Mesenchymal stem cell (in vitro differentiated cells and primary cell): Measurements from ENCODE around the gene DOCK2.

Experiments used
- DNase-seq: peaks from one replicate; pipeline ENCODE4 v3.0.0-alpha.2; 2013
- H2AFZ ChIP-seq: one replicate; pipeline ENCODE4 v1.6.1; 2013; ENCODE audit warnings: low read depth, mild to moderate bottlenecking, control low read depth, inconsistent platforms, low read length, moderate library complexity
- H2AK5ac ChIP-seq: 2 replicates; pipeline ENCODE4 v1.6.1; 2013; ENCODE audit warnings: low read length, moderate library complexity, mild to moderate bottlenecking, inconsistent platforms; ENCODE audit not compliant: severe bottlenecking
- H2BK120ac ChIP-seq: one replicate; pipeline ENCODE4 v1.6.1; 2013; ENCODE audit warnings: low read depth, mild to moderate bottlenecking, inconsistent platforms, low read length, moderate library complexity
- H2BK12ac ChIP-seq, 2 experiments: one replicate each; pipeline ENCODE4 v1.6.1; 2013; ENCODE audit warnings: inconsistent platforms in 2 of 2, low read length in 2 of 2, mild to moderate bottlenecking in 2 of 2, moderate library complexity in 2 of 2, control low read depth in 1 of 2
- H2BK15ac ChIP-seq: one replicate; pipeline ENCODE4 v1.6.1; 2013; ENCODE audit warnings: mild to moderate bottlenecking, low read depth, inconsistent platforms; ENCODE audit not compliant: poor library complexity, severe bottlenecking
- H2BK5ac ChIP-seq: 2 replicates; pipeline ENCODE4 v1.6.1; 2013; ENCODE audit warnings: low read depth, mild to moderate bottlenecking, low read length, control low read depth, inconsistent platforms; ENCODE audit not compliant: poor library complexity, severe bottlenecking
- H3K14ac ChIP-seq, 2 experiments: one replicate each; pipeline ENCODE4 v1.6.1; 2013; ENCODE audit warnings: inconsistent platforms in 2 of 2, low read length in 2 of 2, control low read depth in 1 of 2, mild to moderate bottlenecking in 1 of 2, moderate library complexity in 1 of 2
- H3K18ac ChIP-seq, 2 experiments: one replicate each; pipeline ENCODE4 v1.6.1; 2013; ENCODE audit warnings: inconsistent platforms in 2 of 2, low read length in 2 of 2, control low read depth in 1 of 2, low read depth in 1 of 2, mild to moderate bottlenecking in 1 of 2
- H3K23ac ChIP-seq, 2 experiments: one replicate each; pipeline ENCODE4 v1.6.1; 2013; ENCODE audit warnings: inconsistent platforms in 2 of 2, low read length in 2 of 2, mild to moderate bottlenecking in 2 of 2, moderate library complexity in 2 of 2, control low read depth in 1 of 2
- H3K27ac ChIP-seq: 2 replicates; pipeline ENCODE4 v1.5.1; 2013; ENCODE audit warnings: mild to moderate bottlenecking, moderate library complexity, low read length, control low read depth, inconsistent platforms; ENCODE audit not compliant: poor library complexity, severe bottlenecking
- H3K27me3 ChIP-seq, 2 experiments: 2 replicates each; pipeline versions ENCODE4 v1.6.1 to v1.7.0; 2013; ENCODE audit warnings: low read length in 2 of 2, mild to moderate bottlenecking in 2 of 2, moderate library complexity in 2 of 2, control low read depth in 1 of 2, inconsistent platforms in 1 of 2; ENCODE audit not compliant: control insufficient read depth in 1 of 2, insufficient read depth in 1 of 2
- H3K36me3 ChIP-seq, 2 experiments: 2 replicates each; pipeline versions ENCODE4 v1.6.1 to v1.7.0; 2013; ENCODE audit warnings: low read length in 2 of 2, control low read depth in 1 of 2, inconsistent platforms in 1 of 2, low read depth in 1 of 2, mild to moderate bottlenecking in 1 of 2; ENCODE audit not compliant: insufficient read depth in 2 of 2, control insufficient read depth in 1 of 2
- H3K4ac ChIP-seq, 2 experiments: one replicate each; pipeline ENCODE4 v1.6.1; 2013; ENCODE audit warnings: inconsistent platforms in 2 of 2, low read length in 2 of 2, mild to moderate bottlenecking in 2 of 2, moderate library complexity in 2 of 2, control low read depth in 1 of 2, low read depth in 1 of 2
- H3K4me1 ChIP-seq: 2 replicates; pipeline ENCODE4 v1.6.1; 2013; ENCODE audit warnings: low read depth, low read length, control low read depth; ENCODE audit not compliant: control insufficient read depth, insufficient read depth
- H3K4me2 ChIP-seq: 2 replicates; pipeline ENCODE4 v1.6.1; 2013; ENCODE audit warnings: low read length, mild to moderate bottlenecking, inconsistent platforms; ENCODE audit not compliant: poor library complexity, severe bottlenecking
- H3K4me3 ChIP-seq, 2 experiments: 2 replicates each; pipeline versions ENCODE4 v1.5.1 to v1.7.0; 2013; ENCODE audit warnings: low read length in 2 of 2, mild to moderate bottlenecking in 2 of 2, control low read depth in 1 of 2, low read depth in 1 of 2; ENCODE audit not compliant: insufficient read depth in 1 of 2
- H3K79me1 ChIP-seq: replicated peaks from 2 replicates; pipeline ENCODE4 v1.6.1; 2013; ENCODE audit warnings: mild to moderate bottlenecking, control low read depth, low read length, inconsistent platforms; ENCODE audit not compliant: poor library complexity, severe bottlenecking
- H3K9ac ChIP-seq: 2 replicates; pipeline ENCODE4 v1.7.0; 2013; ENCODE audit warnings: mild to moderate bottlenecking, low read length, moderate library complexity
- H3K9me3 ChIP-seq: 2 replicates; pipeline ENCODE4 v1.7.0; 2013; ENCODE audit warnings: mild to moderate bottlenecking, low read length; ENCODE audit not compliant: control insufficient read depth
- H4K8ac ChIP-seq: one replicate; pipeline ENCODE4 v1.6.1; 2013; ENCODE audit warnings: inconsistent platforms, mild to moderate bottlenecking, low read length, moderate library complexity
- H4K91ac ChIP-seq: one replicate; pipeline ENCODE4 v1.6.1; 2013; ENCODE audit warnings: mild to moderate bottlenecking, low read length, inconsistent platforms
- WGBS: methylation state at CpG from one replicate; pipeline ENCODE4 v1.1.7; 2013; ENCODE audit warnings: mixed read lengths; 5-methylcytosine and 5-hydroxymethylcytosine counted together

DOCK2 gene

DNA sequence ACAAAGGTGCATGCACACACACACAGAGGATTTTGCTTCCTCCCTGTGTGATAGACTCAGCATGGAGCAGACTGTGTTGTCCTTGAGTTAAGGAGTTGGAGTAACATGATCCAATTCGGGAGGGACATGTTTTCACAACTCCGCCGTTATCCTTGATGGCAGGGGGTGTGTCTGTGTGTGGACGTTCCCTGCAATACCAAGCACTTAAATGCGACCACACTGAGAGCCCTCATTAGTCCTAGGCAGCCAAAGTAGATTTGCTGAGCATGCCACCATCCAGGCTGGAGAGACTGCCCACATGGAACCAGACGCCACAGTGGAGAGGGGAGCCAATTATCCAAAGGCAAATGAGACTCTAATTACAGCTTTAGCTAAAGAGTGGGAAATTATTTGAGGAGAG lies 140.1 kb downstream of the DOCK2 start:
- Histone ChIP-seq H3K9me3 (no peaks in the 10 kb centered on the region), H3K79me1 (no peaks in the 10 kb centered on the region), H3K27me3 (no peaks in the 10 kb centered on the region), H3K9ac (no peak overlapping the region), H2BK120ac (no peak overlapping the region), H3K27ac (no peak overlapping the region), H3K36me3 (no peaks in the 10 kb centered on the region), H3K23ac (no peak overlapping the region), H2AK5ac (no peak overlapping the region), H3K14ac (no peak overlapping the region), H2AFZ (no peak overlapping the region), H3K4me1 (peaks cover 4% of the 10 kb centered on the region), H2BK15ac (no peak overlapping the region), H3K18ac (no peak overlapping the region), H3K4me2 (no peak overlapping the region), H3K4me3 (no peak overlapping the region), H2BK12ac (no peak overlapping the region), H2BK5ac (no peak overlapping the region), H4K91ac (no peak overlapping the region), H4K8ac (no peak overlapping the region), H3K4ac (no peak overlapping the region)
- DNase-seq: no peak
- WGBS: 55% methylated on average over 6 of the region's 6 CpGs

DNA sequence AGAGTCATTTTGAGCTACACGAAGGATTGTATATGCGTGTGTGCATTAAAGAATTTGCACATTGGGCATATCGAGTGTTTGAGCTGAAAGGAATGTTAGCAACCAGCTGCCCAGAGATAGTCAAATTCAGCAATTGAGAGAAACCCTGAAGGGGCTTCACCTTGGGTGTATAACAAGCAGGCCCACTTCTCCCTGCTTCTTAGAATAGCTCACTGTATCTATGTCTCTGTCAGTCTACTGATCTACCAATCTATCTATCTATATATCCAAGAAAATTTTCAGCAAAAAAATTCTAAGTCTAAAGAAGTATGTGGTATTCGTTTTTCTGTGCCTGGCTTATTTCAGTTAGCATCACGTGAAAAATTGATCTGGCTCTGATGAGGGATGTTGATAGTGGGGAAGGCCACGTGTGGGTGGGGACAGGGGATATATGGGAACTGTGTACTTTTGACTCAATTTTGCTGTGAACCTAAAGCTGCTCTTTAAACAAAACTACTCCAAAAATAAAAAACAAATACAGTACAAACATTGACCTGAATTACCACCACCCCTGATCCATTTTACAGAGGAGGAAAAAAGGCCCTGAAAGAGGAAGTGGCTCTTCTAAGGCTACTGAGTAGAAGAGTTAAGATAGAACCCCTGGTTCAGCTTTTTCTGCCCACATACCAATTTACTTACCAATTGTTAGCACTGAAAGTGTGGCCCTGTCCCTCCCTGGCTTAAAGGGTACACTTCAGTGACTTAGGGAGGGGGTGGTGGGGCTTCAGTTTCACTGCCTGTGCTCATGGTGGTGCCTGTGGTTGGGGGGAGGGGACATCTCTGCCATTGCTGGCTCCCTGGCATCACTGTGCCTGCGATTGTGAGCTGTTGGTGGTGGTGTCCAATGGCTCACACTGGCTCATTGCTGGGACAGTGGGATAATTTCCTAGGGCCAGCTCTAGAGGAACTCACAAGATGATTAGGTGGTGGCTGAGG lies 141.8 kb downstream of the DOCK2 start:
- no peak overlapping the region for H3K18ac ChIP-seq
- H3K9me3 ChIP-seq: no peaks in the 10 kb centered on the region
- no peak overlapping the region for H2BK5ac ChIP-seq
- no peak overlapping the region for H3K27ac ChIP-seq
- no peaks in the 10 kb centered on the region for H3K27me3 ChIP-seq
- H3K4ac ChIP-seq: no peak overlapping the region
- H4K8ac ChIP-seq: peak overlapping the region; percentile 47
- H3K4me2 ChIP-seq: no peak overlapping the region
- no peak overlapping the region for H2BK12ac ChIP-seq
- no peak overlapping the region for H3K9ac ChIP-seq
- 89% methylated on average over 5 of the region's 7 CpGs for WGBS
- H3K79me1 ChIP-seq: no peaks in the 10 kb centered on the region
- no peaks in the 10 kb centered on the region for H3K36me3 ChIP-seq
- H3K14ac ChIP-seq: no peak overlapping the region
- no peak overlapping the region for H3K4me3 ChIP-seq
- no peak overlapping the region for H2AK5ac ChIP-seq
- H2AFZ ChIP-seq: no peak overlapping the region
- no peak overlapping the region for H4K91ac ChIP-seq
- H2BK120ac ChIP-seq: no peak overlapping the region
- no peak overlapping the region for H2BK15ac ChIP-seq
- peaks cover 2% of the 10 kb centered on the region for H3K4me1 ChIP-seq
- no peak for DNase-seq
- H3K23ac ChIP-seq: no peak overlapping the region

DNA sequence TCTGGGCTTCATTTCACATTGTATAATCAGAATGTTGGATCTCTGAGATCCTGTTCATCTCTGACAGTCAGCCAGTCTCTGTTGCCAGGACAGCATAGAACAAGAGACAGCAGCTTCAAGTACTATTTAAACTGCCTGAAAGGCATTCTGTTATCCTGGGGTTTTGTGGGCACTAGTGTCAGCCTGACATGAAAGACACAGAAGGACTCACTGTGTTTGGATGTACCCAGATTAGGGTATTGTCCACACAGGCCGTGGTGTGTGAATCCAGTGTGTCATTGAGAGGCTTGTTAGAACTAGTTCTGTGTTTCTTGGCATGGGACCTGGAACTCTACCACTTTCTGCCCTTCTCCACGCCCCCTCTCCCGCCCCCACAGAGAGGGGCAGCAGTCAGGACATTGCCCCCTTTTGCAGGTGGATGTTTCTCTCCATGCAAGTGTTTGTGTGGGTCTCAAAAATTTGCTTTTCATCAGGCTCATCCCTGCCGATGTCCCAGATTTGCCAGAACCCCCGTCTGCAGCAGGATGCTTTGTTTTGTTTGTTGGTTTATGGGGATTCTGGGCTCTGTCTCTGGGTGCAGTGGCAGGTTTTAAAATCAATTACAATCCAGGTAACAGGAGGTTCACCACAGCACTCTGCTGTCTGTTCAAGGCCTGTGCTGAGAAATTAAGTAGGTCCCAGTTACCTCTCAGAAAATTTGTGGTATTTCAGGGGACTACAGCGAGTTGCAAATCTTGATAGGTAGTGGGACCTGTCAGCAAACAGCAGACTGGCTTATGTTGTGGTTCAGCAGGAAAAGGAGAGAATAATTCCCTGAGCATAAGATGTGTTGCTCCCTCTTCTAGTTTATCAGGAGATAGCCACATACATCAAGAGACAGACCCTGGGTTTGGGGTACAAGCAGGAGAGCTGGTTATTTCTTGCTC lies 144.6 kb downstream of the DOCK2 start:
- DNase-seq: no peak
- no peaks in the 10 kb centered on the region for H3K79me1 ChIP-seq
- peaks cover 4% of the 10 kb centered on the region for H3K4me1 ChIP-seq
- H3K27ac ChIP-seq: no peak overlapping the region
- H3K23ac ChIP-seq: no peak overlapping the region
- H4K91ac ChIP-seq: no peak overlapping the region
- H2BK12ac ChIP-seq: no peak overlapping the region
- no peak overlapping the region for H2BK5ac ChIP-seq
- 88% methylated on average over 4 of the region's 6 CpGs for WGBS
- no peak overlapping the region for H3K4me3 ChIP-seq
- H3K4ac ChIP-seq: no peak overlapping the region
- peak overlapping the region; percentile 9 for H4K8ac ChIP-seq
- no peak overlapping the region for H2BK15ac ChIP-seq
- no peak overlapping the region for H3K9ac ChIP-seq
- H3K36me3 ChIP-seq: no peaks in the 10 kb centered on the region
- no peaks in the 10 kb centered on the region for H3K27me3 ChIP-seq
- H2AK5ac ChIP-seq: no peak overlapping the region
- no peak overlapping the region for H3K4me2 ChIP-seq
- H2AFZ ChIP-seq: no peak overlapping the region
- H3K14ac ChIP-seq: no peak overlapping the region
- peak overlapping the region; percentile 37 for H2BK120ac ChIP-seq
- peak overlapping the region in 1 of 2 experiments; percentile 38 for H3K18ac ChIP-seq
- no peaks in the 10 kb centered on the region for H3K9me3 ChIP-seq
